SK-MEL-5 (cell line): ENCODE results near the gene MRPL47. TPM values are rescaled to one million over a fixed set of nuclear protein-coding genes. Genes with fewer than 3 reads are reported as not detected.
"Not testable (repeated sequence)": the region's sequence is repeated elsewhere in the genome, so short reads cannot be mapped to it uniquely, and the experiment has no call there.

Experiments
- DNase-seq: peaks from one replicate; pipeline ENCODE4 v3.0.0-alpha.2; 2016; ENCODE audit warnings: low read depth, low spot score
- in situ Hi-C: cut with HindIII; loops from 2 replicates; pipeline ENCODE4 v1.10.0; 2016; ENCODE audit warnings: low sequenced_read_pairs, high pct_unique_total_duplicates, low pct_unique_long_range_greater_than_20kb
- polyA plus RNA-seq, 2 experiments: library from polyadenylated mRNA; depleted of rRNA; stranded (reverse); fragments of >200 nt; gene quantifications; 2 replicates each; pipeline ENCODE4 v1.2.3, GENCODE V29; 2015
- total RNA-seq: library from RNA; depleted of rRNA; stranded (reverse); fragments of >200 nt; shearing (Covaris generic); gene quantifications from 2 replicates; pipeline ENCODE4 v1.2.3, GENCODE V29; 2014; rRNA removed

Gene MRPL47
- 61.5 and 65.0 TPM in 2 replicates for total RNA-seq
- polyA plus RNA-seq (2015; cell fraction: cytosol; rRNA removed), result 45.6 TPM in 2 replicates
- polyA plus RNA-seq (2015; cell fraction: nucleus; rRNA removed), result 24.1 and 27.0 TPM in 2 replicates

- peak; percentile 97 for DNase-seq
- in situ Hi-C loops, result no loop called here
Measured at GRCh38 chr3:179604321-179605078, at the start of gene MRPL47, which contains the start of gene NDUFB5. Gene MRPL47 (minus strand): TSS chr3:179604638. CDS start chr3:179604624, 14 bp downstream. Gene NDUFB5 (plus strand): TSS chr3:179604794. CDS start chr3:179604816, 22 bp downstream.

- in situ Hi-C loops, result no loop called here
- DNase-seq, result peak; percentile 82
Measured at GRCh38 chr3:179653096-179653797, 48.8 kb upstream of the MRPL47 start.

GRCh38 chr3:179652447-179653095 lies 48.1 kb upstream of the MRPL47 start, which contains the start of gene USP13:
Gene USP13 (plus strand): TSS chr3:179653040. CDS start chr3:179653226, 186 bp downstream.
- peak; percentile 73 for DNase-seq
- in situ Hi-C loops, result no loop called here

- DNase-seq, result no peak
- in situ Hi-C loops, result no loop called here
Measured at GRCh38 chr3:179651687-179652446, 47.4 kb upstream of the MRPL47 start.

GRCh38 chr3:179646177-179646576 lies 41.7 kb upstream of the MRPL47 start:
- DNase-seq, result no peak
- in situ Hi-C loops, result no loop called here

GRCh38 chr3:179643837-179644236 lies 39.4 kb upstream of the MRPL47 start:
- in situ Hi-C loops, DNase-seq: not testable (repeated sequence)

- DNase-seq, result no peak
- in situ Hi-C loops, result no loop called here
Measured at GRCh38 chr3:179642871-179643270, 38.4 kb upstream of the MRPL47 start.

GRCh38 chr3:179640469-179640868 lies 36.0 kb upstream of the MRPL47 start:
- no peak for DNase-seq
- in situ Hi-C loops, result no loop called here

- no peak for DNase-seq
- in situ Hi-C loops, result no loop called here
Measured at GRCh38 chr3:179630753-179631451, 26.5 kb upstream of the MRPL47 start.

- in situ Hi-C loops, result no loop called here
- DNase-seq, result no peak
Measured at GRCh38 chr3:179624451-179624850, 20.0 kb upstream of the MRPL47 start.

- in situ Hi-C loops, result no loop called here
- DNase-seq, result no peak
Measured at GRCh38 chr3:179622023-179622422, 17.6 kb upstream of the MRPL47 start.

GRCh38 chr3:179615458-179616173 lies 11.2 kb upstream of the MRPL47 start:
- in situ Hi-C loops, result no loop called here
- DNase-seq, result peak; percentile 70

- in situ Hi-C loops, result no loop called here
- DNase-seq, result no peak
Measured at GRCh38 chr3:179613807-179614206, 9.4 kb upstream of the MRPL47 start.

- in situ Hi-C loops, result no loop called here
- DNase-seq, result no peak
Measured at GRCh38 chr3:179610066-179610465, 5.6 kb upstream of the MRPL47 start.

- no peak for DNase-seq
- in situ Hi-C loops, result no loop called here
Measured at GRCh38 chr3:179608931-179609720, 4.7 kb upstream of the MRPL47 start.
